ENCODE data around the gene UBA3. TPM values are rescaled to one million over a fixed set of nuclear protein-coding genes. Genes with fewer than 3 reads are reported as not detected.

UBA3 gene
- total RNA-seq, 4 donors from 2014 or later = 37.2 to 77.7 (median 48.6) TPM

- H3K27me3 ChIP-seq = no peaks in the 10 kb centered on the region
- H3K27ac ChIP-seq = no peak within 1 kb of the TSS
- no peaks in the 10 kb centered on the region for H3K36me3 ChIP-seq
- no peak for TF ChIP-seq POLR2A (IDR thresholded peaks at IDR 0.05)
- no peak for TF ChIP-seq CTCF (IDR thresholded peaks at IDR 0.05)
- TF ChIP-seq POLR2AphosphoS5 (IDR thresholded peaks at IDR 0.05) = no peak
- no peak for TF ChIP-seq EP300 (IDR thresholded peaks at IDR 0.05)
- WGBS = 82% methylated on average over 3 of the region's 3 CpGs
- no peak for DNase-seq (ENCODE audit: low spot score in 2 of 2)
- peaks cover 7% of the 10 kb centered on the region for H3K4me1 ChIP-seq
- H3K9me3 ChIP-seq = no peaks in the 10 kb centered on the region
- no peak within 1 kb of the TSS for H3K4me3 ChIP-seq
These were observed 42.2 kb upstream of the UBA3 start, which contains the start of gene LMOD3 for GRCh38 chr3:69122403-69122802. Gene LMOD3, minus strand, starts transcription at chr3:69122595. Its CDS starts 209 bp downstream, at chr3:69122386.

- no peak for TF ChIP-seq CTCF (IDR thresholded peaks at IDR 0.05)
- no peak for TF ChIP-seq POLR2AphosphoS5 (IDR thresholded peaks at IDR 0.05)
- TF ChIP-seq POLR2A (IDR thresholded peaks at IDR 0.05) = no peak
- Histone ChIP-seq H3K27me3 (no peaks in the 10 kb centered on the region), H3K4me3 (no peak overlapping the region), H3K27ac (no peak overlapping the region), H3K9me3 (no peaks in the 10 kb centered on the region), H3K36me3 (no peaks in the 10 kb centered on the region), H3K4me1 (peaks cover 7% of the 10 kb centered on the region)
- 55% methylated on average over 8 of the region's 8 CpGs for WGBS
- no peak for DNase-seq (ENCODE audit: low spot score in 2 of 2)
These were observed 41.8 kb upstream of the UBA3 start for GRCh38 chr3:69121950-69122349.

GRCh38 chr3:69121513-69121912 is 41.3 kb upstream of the UBA3 start:
- Histone ChIP-seq H3K9me3 (no peaks in the 10 kb centered on the region), H3K4me1 (peaks cover 7% of the 10 kb centered on the region), H3K4me3 (no peak overlapping the region), H3K27ac (no peak overlapping the region), H3K27me3 (no peaks in the 10 kb centered on the region), H3K36me3 (no peaks in the 10 kb centered on the region)
- TF ChIP-seq POLR2AphosphoS5 (IDR thresholded peaks at IDR 0.05) = no peak
- no peak for TF ChIP-seq CTCF (IDR thresholded peaks at IDR 0.05)
- no peak for TF ChIP-seq EP300 (IDR thresholded peaks at IDR 0.05)
- DNase-seq (ENCODE audit: low spot score in 2 of 2) = no peak
- 81% methylated on average over 6 of the region's 6 CpGs for WGBS

- TF ChIP-seq POLR2A (IDR thresholded peaks at IDR 0.05) (no peak), CTCF (IDR thresholded peaks at IDR 0.05) (peak; percentile 88 to 89)
- Histone ChIP-seq H3K27ac (no peak overlapping the region), H3K4me1 (peaks cover 7% of the 10 kb centered on the region), H3K4me3 (no peak overlapping the region), H3K36me3 (no peaks in the 10 kb centered on the region), H3K9me3 (no peaks in the 10 kb centered on the region), H3K27me3 (no peaks in the 10 kb centered on the region)
- WGBS = 0% methylated on average over 1 of the region's 1 CpG
- peak in 1 of 2 donors; percentile 81 for DNase-seq (ENCODE audit: low spot score in 2 of 2)
These were observed 40.8 kb upstream of the UBA3 start for GRCh38 chr3:69120879-69121464.

GRCh38 chr3:69119681-69120080 is 39.5 kb upstream of the UBA3 start:
- Histone ChIP-seq H3K36me3 (no peaks in the 10 kb centered on the region), H3K4me3 (no peak overlapping the region), H3K9me3 (no peaks in the 10 kb centered on the region), H3K27ac (no peak overlapping the region), H3K4me1 (peaks cover 7% of the 10 kb centered on the region), H3K27me3 (no peaks in the 10 kb centered on the region)
- TF ChIP-seq CTCF (IDR thresholded peaks at IDR 0.05) = no peak
- no peak for TF ChIP-seq POLR2A (IDR thresholded peaks at IDR 0.05)
- no peak for TF ChIP-seq EP300 (IDR thresholded peaks at IDR 0.05)
- TF ChIP-seq POLR2AphosphoS5 (IDR thresholded peaks at IDR 0.05) = no peak
- no peak for DNase-seq (ENCODE audit: low spot score in 2 of 2)
- WGBS = 95% methylated on average over 5 of the region's 5 CpGs

All from suprapubic skin (tissue), 4 donors.